Measurements from ENCODE around the gene CITED2.

DNA sequence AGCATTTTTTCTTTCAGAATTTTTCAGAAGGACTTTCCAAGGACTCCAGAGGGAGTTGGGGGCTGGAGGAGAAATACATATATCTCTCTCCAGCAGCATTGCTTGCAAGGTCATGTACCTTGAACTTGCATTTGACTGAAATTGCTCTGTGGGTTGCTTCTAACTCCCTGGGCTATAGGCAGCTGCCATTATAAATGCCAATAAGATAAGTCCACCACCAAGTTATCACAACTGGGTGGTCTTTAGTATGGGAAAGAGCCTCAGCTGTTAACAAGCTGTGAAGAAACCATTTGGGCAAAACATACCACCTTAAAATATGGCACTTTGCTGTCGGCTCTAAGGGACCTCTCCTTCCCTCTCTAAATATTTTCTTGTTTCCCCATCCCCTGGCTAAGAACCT, 20.9 kb upstream of the CITED2 start:
- TF ChIP-seq EZH2 (IDR thresholded peaks at IDR 0.05; ENCODE audit: borderline replicate concordance, low read depth, low read length, poor library complexity, severe bottlenecking) = no peak
- TF ChIP-seq, protein P1, sequence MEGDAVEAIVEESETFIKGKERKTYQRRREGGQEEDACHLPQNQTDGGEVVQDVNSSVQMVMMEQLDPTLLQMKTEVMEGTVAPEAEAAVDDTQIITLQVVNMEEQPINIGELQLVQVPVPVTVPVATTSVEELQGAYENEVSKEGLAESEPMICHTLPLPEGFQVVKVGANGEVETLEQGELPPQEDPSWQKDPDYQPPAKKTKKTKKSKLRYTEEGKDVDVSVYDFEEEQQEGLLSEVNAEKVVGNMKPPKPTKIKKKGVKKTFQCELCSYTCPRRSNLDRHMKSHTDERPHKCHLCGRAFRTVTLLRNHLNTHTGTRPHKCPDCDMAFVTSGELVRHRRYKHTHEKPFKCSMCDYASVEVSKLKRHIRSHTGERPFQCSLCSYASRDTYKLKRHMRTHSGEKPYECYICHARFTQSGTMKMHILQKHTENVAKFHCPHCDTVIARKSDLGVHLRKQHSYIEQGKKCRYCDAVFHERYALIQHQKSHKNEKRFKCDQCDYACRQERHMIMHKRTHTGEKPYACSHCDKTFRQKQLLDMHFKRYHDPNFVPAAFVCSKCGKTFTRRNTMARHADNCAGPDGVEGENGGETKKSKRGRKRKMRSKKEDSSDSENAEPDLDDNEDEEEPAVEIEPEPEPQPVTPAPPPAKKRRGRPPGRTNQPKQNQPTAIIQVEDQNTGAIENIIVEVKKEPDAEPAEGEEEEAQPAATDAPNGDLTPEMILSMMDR (conservative IDR thresholded peaks at IDR 0.05; ENCODE audit: low read depth, low read length) = no peak

Measured in A673 (cell line).